ENCODE measurements around the gene LYPD6B. TPM values are rescaled to one million over a fixed set of nuclear protein-coding genes. Genes with fewer than 3 reads are reported as not detected.

Gene LYPD6B
- total RNA-seq, 1 donor from 2014 or later: 27.2 TPM

- H3K9me3 Mint-ChIP-seq: no peaks in the 10 kb centered on the region
- H3K36me3 Mint-ChIP-seq: no peaks in the 10 kb centered on the region
- H3K4me1 Mint-ChIP-seq: peaks cover 37% of the 10 kb centered on the region
- no peak overlapping the region for H3K27ac Mint-ChIP-seq
- H3K4me3 Mint-ChIP-seq: no peak overlapping the region
- no peaks in the 10 kb centered on the region for H3K27me3 Mint-ChIP-seq (ENCODE audit: low read depth)
- TF ChIP-seq CTCF (IDR thresholded peaks at IDR 0.05; ENCODE audit: unreplicated experiment): no peak
- no peak for DNase-seq (ENCODE audit: low spot score in 2 of 2, unreplicated experiment in 2 of 2)
These were observed 23.0 kb upstream of the LYPD6B start for GRCh38 chr2:149015501-149015900.

GRCh38 chr2:149015926-149016563, 22.5 kb upstream of the LYPD6B start:
- Mint-ChIP-seq H3K4me1 (peaks cover 40% of the 10 kb centered on the region), H3K4me3 (no peak overlapping the region), H3K27me3 (ENCODE audit: low read depth) (no peaks in the 10 kb centered on the region), H3K9me3 (no peaks in the 10 kb centered on the region), H3K36me3 (no peaks in the 10 kb centered on the region), H3K27ac (no peak overlapping the region)
- no peak for DNase-seq (ENCODE audit: low spot score in 2 of 2, unreplicated experiment in 2 of 2)
- no peak for TF ChIP-seq CTCF (IDR thresholded peaks at IDR 0.05; ENCODE audit: unreplicated experiment)

GRCh38 chr2:149017116-149017985, 21.1 kb upstream of the LYPD6B start:
- TF ChIP-seq CTCF (IDR thresholded peaks at IDR 0.05; ENCODE audit: unreplicated experiment): peak; percentile 95
- no peak overlapping the region for H3K4me3 Mint-ChIP-seq
- DNase-seq (ENCODE audit: low spot score in 2 of 2, unreplicated experiment in 2 of 2): peak; percentile 71 to 88
- peaks cover 48% of the 10 kb centered on the region for H3K4me1 Mint-ChIP-seq
- H3K36me3 Mint-ChIP-seq: no peaks in the 10 kb centered on the region
- no peaks in the 10 kb centered on the region for H3K9me3 Mint-ChIP-seq
- H3K27ac Mint-ChIP-seq: no peak overlapping the region
- H3K27me3 Mint-ChIP-seq (ENCODE audit: low read depth): no peaks in the 10 kb centered on the region

GRCh38 chr2:149018981-149019380, 19.5 kb upstream of the LYPD6B start:
- H3K27ac Mint-ChIP-seq: peak overlapping the region; percentile 3
- no peaks in the 10 kb centered on the region for H3K27me3 Mint-ChIP-seq (ENCODE audit: low read depth)
- peaks cover 48% of the 10 kb centered on the region for H3K4me1 Mint-ChIP-seq

GRCh38 chr2:149019768-149020167, 18.7 kb upstream of the LYPD6B start:
- no peaks in the 10 kb centered on the region for H3K27me3 Mint-ChIP-seq (ENCODE audit: low read depth)
- H3K36me3 Mint-ChIP-seq: no peaks in the 10 kb centered on the region
- DNase-seq (ENCODE audit: low spot score in 2 of 2, unreplicated experiment in 2 of 2): no peak
- no peak for TF ChIP-seq CTCF (IDR thresholded peaks at IDR 0.05; ENCODE audit: unreplicated experiment)
- no peaks in the 10 kb centered on the region for H3K9me3 Mint-ChIP-seq
- H3K4me3 Mint-ChIP-seq: no peak overlapping the region
- H3K4me1 Mint-ChIP-seq: peaks cover 54% of the 10 kb centered on the region
- no peak overlapping the region for H3K27ac Mint-ChIP-seq

More at GRCh38 chr2:149018981-149019380, 19.5 kb upstream of the LYPD6B start:
- no peaks in the 10 kb centered on the region for H3K9me3 Mint-ChIP-seq
- H3K36me3 Mint-ChIP-seq: no peaks in the 10 kb centered on the region
- no peak overlapping the region for H3K4me3 Mint-ChIP-seq
- TF ChIP-seq CTCF (IDR thresholded peaks at IDR 0.05; ENCODE audit: unreplicated experiment): no peak
- no peak for DNase-seq (ENCODE audit: low spot score in 2 of 2, unreplicated experiment in 2 of 2)
